Pancreas (tissue), 10 donors: Measurements from ENCODE around the gene HDAC4. TPM values are rescaled to one million over a fixed set of nuclear protein-coding genes. Genes with fewer than 3 reads are reported as not detected.

Experiments used
- ATAC-seq, 4 donors: fragments of 200-7000 bp; cut with Tn5 transposase; one replicate each; pipeline versions ENCODE4 v1.8.0 to v1.9.1; 2020; ENCODE audit warnings: mild to moderate bottlenecking in 4 of 4, moderate library complexity in 4 of 4
- DNase-seq, 6 donors: peaks; one replicate each; pipeline ENCODE4 v3.0.0-alpha.2; 2020
- FAIRE-seq: peaks from 2 replicates; lab custom pipeline; 2012; peaks lifted over from hg19 to GRCh38; lab: Jason Lieb, UNC
- H3K27ac ChIP-seq, 4 donors: fragments of 200-600 bp; sonication (generic); 1 replicate in 3 of 4; 2 replicates in 1 of 4; pipeline versions ENCODE4 v1.5.0 to v1.8.0; 2020
- H3K27me3 ChIP-seq, 4 donors: fragments of 200-600 bp; one replicate each; pipeline ENCODE4 v1.8.0; 2021
- H3K36me3 ChIP-seq, 3 donors: fragments of 200-600 bp; sonication (generic) in 1 of 3; one replicate each; pipeline versions ENCODE4 v1.5.0 to v1.8.0; 2020 to 2021
- H3K4me1 ChIP-seq, 3 donors: fragments of 200-600 bp; one replicate each; pipeline ENCODE4 v1.8.0; 2021
- H3K4me3 ChIP-seq, 4 donors: fragments of 200-600 bp; sonication (generic) in 2 of 4; one replicate each; pipeline versions ENCODE4 v1.5.0 to v1.8.0; 2020 to 2021
- H3K9me3 ChIP-seq, 4 donors: fragments of 200-600 bp; one replicate each; pipeline ENCODE4 v1.8.0; 2021
- WGBS, 2 donors: extraction: QIAGEN DNeasy Blood & Tissue Kit; methylation state at CpG; one replicate each; pipeline ENCODE4 v1.1.7; 2013; 5-methylcytosine and 5-hydroxymethylcytosine counted together
- intact Hi-C, 3 donors: fragments of 100-400 bp; cut with DNase I; formaldehyde crosslinking; loops; one replicate each; pipeline versions ENCODE4 v1.11.1 to v1.14.2; 2022
- polyA plus RNA-seq, 2 donors: library from polyadenylated mRNA; stranded (reverse); fragments of 200-250 nt; gene quantifications; one replicate each; pipeline ENCODE4 v1.2.3, GENCODE V29; 2013
- total RNA-seq, 6 donors: library from RNA; stranded (reverse); fragmentation: NEBNext Ultra II Directional in 4 of 6; extraction: Animal tissue kit (Norgen Biotek cat#: 25700) in 4 of 6; gene quantifications; one replicate each; pipeline versions ENCODE4 v1.2.1 to v1.2.4, GENCODE V29; 2021 to 2023
- TF ChIP-seq, protein P1 (sequence below), 4 donors: fragments of 200-600 bp; sonication (generic) in 3 of 4; IDR thresholded peaks; one replicate each; pipeline versions ENCODE4 v1.5.0 to v1.8.0; 2021; ENCODE audit warnings: antibody characterized with exemption in 4 of 4
- donor health status: healthy with polysubstance abuse.
- donor health status: DM: no; HTN: no; CAD: no; lungs with moderate emphysema.
- donor health status: DM: no; HTN: no; CAD: no.
- donor health status: control.
- donor health status: control.
- donor health status: Bipolar disorder and iron deficiency.
- donor health status: DM: yes; HTN: yes; CAD: no.
- donor health status: DM: no; HTN: no; CAD: no.
- donor health status: DM: no; HTN: no; CAD: no.
- donor health status: DM: yes; HTN: yes; CAD: no.

HDAC4 gene
- total and polyA plus RNA-seq, 8 donors, result 8.2 to 31.8 (median 16.6) TPM

DNA sequence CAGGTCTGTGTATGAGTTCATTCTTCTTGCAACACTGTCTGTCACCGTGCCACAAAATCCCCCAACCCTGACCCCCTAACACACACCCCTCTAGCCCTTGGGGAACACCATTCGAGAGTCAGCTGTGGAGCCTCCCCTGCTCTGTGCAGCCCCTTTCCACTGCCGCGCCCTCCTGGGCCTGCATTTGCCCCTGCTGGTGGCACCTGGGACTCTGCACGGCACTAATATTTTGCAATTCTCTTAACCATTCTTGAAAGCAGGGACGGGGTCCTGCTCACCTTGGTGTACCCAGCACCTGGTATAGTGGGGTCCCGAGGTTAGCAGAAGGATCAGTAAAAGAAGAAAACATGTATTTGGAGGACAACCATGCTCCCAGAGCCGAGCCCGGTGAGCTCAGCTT is 124.0 kb downstream of the HDAC4 start:
- ATAC-seq, result no peak
- FAIRE-seq, result no peak
- intact Hi-C loops, result no loop called here

DNA sequence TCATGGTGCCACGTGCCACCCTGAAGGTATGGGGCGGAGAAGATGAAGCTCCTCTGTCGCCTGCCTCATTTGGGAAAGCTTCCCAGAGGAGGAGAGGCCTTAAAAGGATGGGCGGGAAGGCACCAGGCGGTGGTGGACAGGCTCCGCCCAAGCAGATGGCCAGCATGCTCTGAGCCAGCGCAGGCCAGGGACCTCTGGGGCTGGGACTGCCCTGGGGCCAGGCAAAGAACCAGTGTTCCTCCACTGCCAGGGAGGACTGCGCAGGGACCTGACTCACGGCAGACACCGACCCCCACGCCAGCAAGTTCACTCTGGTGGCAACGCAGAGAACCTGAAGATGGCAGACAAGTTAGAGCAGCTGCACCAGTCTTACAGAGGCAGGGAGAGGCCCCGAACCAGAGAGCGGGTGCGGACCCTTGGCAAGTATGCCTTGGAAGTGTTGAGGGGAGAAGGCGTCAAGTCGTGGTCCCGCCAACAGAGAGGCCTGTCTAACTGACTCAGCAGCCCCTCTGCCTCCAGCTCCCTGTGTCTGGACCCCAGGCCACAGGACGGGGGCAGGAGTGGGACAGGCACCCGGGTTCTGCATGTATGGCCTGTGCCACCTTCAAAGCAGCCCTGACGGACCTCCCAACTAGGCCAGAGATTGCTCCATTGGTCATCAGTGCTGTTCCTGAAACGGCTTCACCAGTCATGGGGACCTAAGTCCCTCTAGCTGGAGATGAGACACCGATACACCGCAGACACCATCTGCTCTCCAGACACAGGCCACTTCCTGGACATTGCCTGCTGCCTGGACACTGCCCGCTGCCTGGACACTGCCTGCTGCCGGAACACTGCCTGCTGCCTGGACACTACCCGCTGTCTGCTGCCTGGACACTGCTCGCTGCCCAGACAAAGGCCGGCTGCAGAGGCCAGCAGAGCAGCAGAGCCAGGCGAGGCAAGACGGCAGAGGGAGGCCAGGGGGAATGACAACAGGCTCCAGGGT is 124.7 kb downstream of the HDAC4 start:
- peak in 2 of 6 donors; percentile 49 to 56 for DNase-seq
- 91 to 93% methylated on average over 31 of the region's 31 CpGs for WGBS, 2 donors
- FAIRE-seq, result no peak
- ATAC-seq, result peak in 3 of 4 donors; percentile 27 to 53 (median 51)
- Histone ChIP-seq H3K4me3 (no peak overlapping the region), H3K9me3 (no peaks in the 10 kb centered on the region), H3K27ac (no peak overlapping the region), H3K27me3 (no peaks in the 10 kb centered on the region), H3K36me3 (no peaks in the 10 kb centered on the region), H3K4me1 (no peaks in the 10 kb centered on the region)
- TF ChIP-seq, protein P1, sequence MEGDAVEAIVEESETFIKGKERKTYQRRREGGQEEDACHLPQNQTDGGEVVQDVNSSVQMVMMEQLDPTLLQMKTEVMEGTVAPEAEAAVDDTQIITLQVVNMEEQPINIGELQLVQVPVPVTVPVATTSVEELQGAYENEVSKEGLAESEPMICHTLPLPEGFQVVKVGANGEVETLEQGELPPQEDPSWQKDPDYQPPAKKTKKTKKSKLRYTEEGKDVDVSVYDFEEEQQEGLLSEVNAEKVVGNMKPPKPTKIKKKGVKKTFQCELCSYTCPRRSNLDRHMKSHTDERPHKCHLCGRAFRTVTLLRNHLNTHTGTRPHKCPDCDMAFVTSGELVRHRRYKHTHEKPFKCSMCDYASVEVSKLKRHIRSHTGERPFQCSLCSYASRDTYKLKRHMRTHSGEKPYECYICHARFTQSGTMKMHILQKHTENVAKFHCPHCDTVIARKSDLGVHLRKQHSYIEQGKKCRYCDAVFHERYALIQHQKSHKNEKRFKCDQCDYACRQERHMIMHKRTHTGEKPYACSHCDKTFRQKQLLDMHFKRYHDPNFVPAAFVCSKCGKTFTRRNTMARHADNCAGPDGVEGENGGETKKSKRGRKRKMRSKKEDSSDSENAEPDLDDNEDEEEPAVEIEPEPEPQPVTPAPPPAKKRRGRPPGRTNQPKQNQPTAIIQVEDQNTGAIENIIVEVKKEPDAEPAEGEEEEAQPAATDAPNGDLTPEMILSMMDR (IDR thresholded peaks at IDR 0.05), result no peak
- intact Hi-C loops, result no loop called here

More for the DNA sequence above, 124.0 kb downstream of the HDAC4 start:
- Histone ChIP-seq H3K4me3 (no peak overlapping the region), H3K27me3 (no peaks in the 10 kb centered on the region), H3K9me3 (no peaks in the 10 kb centered on the region), H3K27ac (no peak overlapping the region), H3K4me1 (no peaks in the 10 kb centered on the region), H3K36me3 (no peaks in the 10 kb centered on the region)
- DNase-seq, result peak in 2 of 6 donors; percentile 24 to 46
- TF ChIP-seq, protein P1 (IDR thresholded peaks at IDR 0.05), result no peak
- 91 to 97% methylated on average over 9 of the region's 9 CpGs for WGBS, 2 donors

DNA sequence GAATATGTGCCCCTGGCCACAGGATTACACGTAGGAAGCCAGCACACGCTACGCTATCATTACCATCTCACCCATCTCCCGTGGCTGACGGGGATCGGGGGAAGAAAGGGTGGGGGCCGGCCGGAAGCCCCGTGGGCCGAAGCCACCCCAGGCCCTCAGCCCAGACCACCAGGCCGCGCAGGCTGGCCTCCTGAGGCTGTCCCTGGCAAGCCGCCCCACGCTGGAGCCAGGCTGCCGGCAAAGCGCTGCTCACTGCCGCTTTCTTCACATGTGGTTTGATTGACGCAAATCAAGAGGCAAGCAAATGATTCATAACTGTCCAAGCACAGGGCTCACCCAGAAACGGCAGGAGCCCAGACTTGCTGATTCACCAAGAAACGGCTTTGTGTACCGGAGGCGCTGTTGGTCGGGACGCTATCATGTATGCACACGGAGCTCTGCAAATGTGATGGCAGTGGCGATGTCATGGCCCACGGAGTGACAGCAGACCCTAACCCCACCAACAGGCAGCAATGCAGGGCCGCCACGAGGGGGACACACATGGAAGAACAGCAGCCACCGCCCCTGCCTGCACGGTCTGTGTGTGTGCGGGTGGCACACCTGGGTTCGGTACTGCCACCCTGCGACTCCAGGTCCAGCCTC is 125.7 kb downstream of the HDAC4 start:
- ATAC-seq (peak in 3 of 4 donors; percentile 59 to 73 (median 69)), FAIRE-seq (no peak), DNase-seq (peak in 3 of 6 donors; percentile 51 to 68 (median 63))
- peak overlapping the region in 1 of 4 donors; percentile 33 for H3K27ac ChIP-seq
- intact Hi-C loops, result no loop called here
- no peaks in the 10 kb centered on the region for H3K9me3 ChIP-seq
- TF ChIP-seq, protein P1 (IDR thresholded peaks at IDR 0.05), result no peak
- H3K4me3 ChIP-seq, result no peak overlapping the region
- no peaks in the 10 kb centered on the region for H3K27me3 ChIP-seq
- no peaks in the 10 kb centered on the region for H3K36me3 ChIP-seq
- H3K4me1 ChIP-seq, result no peaks in the 10 kb centered on the region
- 84 to 87% methylated on average over 34 of the region's 34 CpGs for WGBS, 2 donors

- ATAC-seq, result peak in 2 of 4 donors; percentile 9 to 19
- Histone ChIP-seq H3K27me3 (no peaks in the 10 kb centered on the region), H3K27ac (peak overlapping the region in 1 of 4 donors; percentile 33), H3K36me3 (no peaks in the 10 kb centered on the region), H3K9me3 (no peaks in the 10 kb centered on the region), H3K4me3 (no peak overlapping the region), H3K4me1 (no peaks in the 10 kb centered on the region)
- intact Hi-C loops, result no loop called here
- TF ChIP-seq, protein P1 (IDR thresholded peaks at IDR 0.05), result no peak
- FAIRE-seq, result no peak
- DNase-seq, result peak in 1 of 6 donors; percentile 23
- WGBS, 2 donors, result 89 to 92% methylated on average over 16 of the region's 16 CpGs
These were observed 126.3 kb downstream of the HDAC4 start for GRCh38 chr2:239274391-239275043.
